K562 (cell line): ENCODE results near the gene ADAMTS10. TPM values are rescaled to one million over a fixed set of nuclear protein-coding genes. Genes with fewer than 3 reads are reported as not detected.
A peak's percentile ranks its signal among the peaks of the same experiment; 100 is the strongest.

ENCODE experiments used
- ATAC-seq: fragments of 200-7000 bp; cut with Tn5 transposase; 3 replicates; pipeline ENCODE4 v1.9.1; 2020; ENCODE audit warnings: moderate library complexity
- BruUV-seq: library from RNA; stranded (reverse); fragments of 400-500 nt; replicated peaks from 2 replicates; lab custom pipeline; 2021; lab: Mats Ljungman, UMichigan
- CTCF ChIA-PET: fragments of 300-600 bp; formaldehyde crosslinking; extraction: SDS; loops from one replicate; lab custom pipeline; 2021; ENCODE audit warnings: low intra/inter-chr PET ratio; lab: Yijun Ruan, JAX
- POLR2A ChIA-PET: fragments of 300-600, 350-650 bp; sonication (Branson Sonifier 250); formaldehyde crosslinking; extraction: SDS; loops from one replicate; lab custom pipeline; 2021; ENCODE audit warnings: antibody characterized with exemption, inconsistent platforms; lab: Yijun Ruan, JAX
- DNase-seq, 4 experiments: peaks; one replicate each; pipeline versions ENCODE4 v3.0.0 to v3.0.0-alpha.2; 2011 to 2018; ENCODE audit warnings: low spot score in 3 of 4, mixed read lengths in 3 of 4; ENCODE audit errors: extremely low read depth in 1 of 4
- FAIRE-seq: peaks from 2 replicates; lab custom pipeline; 2011; peaks lifted over from hg19 to GRCh38; lab: Jason Lieb, UNC
- H2AFZ ChIP-seq: 2 replicates; pipeline ENCODE4 v1.6.0; 2011; ENCODE audit warnings: low read depth, low read length, control low read depth, inconsistent platforms
- H3K27ac ChIP-seq: fragments of 200-600 bp; 3 replicates; pipeline ENCODE4 v1.8.0; 2011; ENCODE audit warnings: low read depth, mild to moderate bottlenecking, control low read depth, inconsistent platforms, low read length, moderate library complexity, mixed read lengths; ENCODE audit errors: extremely low read depth
- H3K27me3 ChIP-seq, 2 experiments: fragments of 300-600 bp in 1 of 2; 2 replicates in 1 of 2; 3 replicates in 1 of 2; pipeline versions ENCODE4 v1.6.0 to v1.8.0; 2011; ENCODE audit warnings: inconsistent platforms in 2 of 2, low read length in 2 of 2, mild to moderate bottlenecking in 1 of 2, mixed read lengths in 1 of 2, moderate library complexity in 1 of 2; ENCODE audit not compliant: control insufficient read depth in 2 of 2, insufficient read depth in 2 of 2
- H3K36me3 ChIP-seq: fragments of 300-600 bp; 3 replicates; pipeline ENCODE4 v1.8.0; 2011; ENCODE audit warnings: mild to moderate bottlenecking, low read length, inconsistent platforms; ENCODE audit not compliant: control insufficient read depth, insufficient read depth
- H3K4me1 ChIP-seq, 2 experiments: fragments of 200-600 bp in 1 of 2; replicated peaks in 1 of 2; 2 replicates in 1 of 2; 3 replicates in 1 of 2; pipeline versions ENCODE4 v1.5.1 to v1.8.0; 2011; ENCODE audit warnings: inconsistent platforms in 2 of 2, low read length in 2 of 2, mild to moderate bottlenecking in 1 of 2, mixed read lengths in 1 of 2, moderate library complexity in 1 of 2; ENCODE audit not compliant: control insufficient read depth in 2 of 2, insufficient read depth in 2 of 2
- H3K4me2 ChIP-seq: 2 replicates; pipeline ENCODE4 v1.6.1; 2011; ENCODE audit warnings: low read length, control low read depth, inconsistent platforms, mixed read lengths; ENCODE audit not compliant: insufficient read depth
- H3K4me3 ChIP-seq: fragments of 200-600 bp; sonication (generic), shearing (Covaris generic); 2 replicates; pipeline ENCODE4 v1.5.1; 2016; ENCODE audit warnings: control low read depth, inconsistent platforms
- H3K79me2 ChIP-seq: fragments of 200-600 bp; 3 replicates; pipeline ENCODE4 v1.8.0; 2011; ENCODE audit warnings: low read length, inconsistent platforms; ENCODE audit not compliant: control insufficient read depth, insufficient read depth
- H3K9ac ChIP-seq, 2 experiments: 2 replicates each; pipeline versions ENCODE4 v1.6.0 to v1.6.1; 2011; ENCODE audit warnings: low read depth in 2 of 2, low read length in 2 of 2, control low read depth in 1 of 2, inconsistent platforms in 1 of 2, mild to moderate bottlenecking in 1 of 2, mixed read lengths in 1 of 2; ENCODE audit not compliant: insufficient read depth in 1 of 2
- H3K9me1 ChIP-seq: one replicate; pipeline ENCODE4 v1.6.0; 2011; ENCODE audit warnings: inconsistent platforms, mild to moderate bottlenecking, low read length, moderate library complexity; ENCODE audit not compliant: control insufficient read depth, insufficient read depth
- H3K9me3 ChIP-seq: replicated peaks from 2 replicates; pipeline ENCODE4 v1.5.1; 2011; ENCODE audit warnings: low read depth, low read length, inconsistent platforms; ENCODE audit not compliant: control insufficient read depth, insufficient read depth
- H4K20me1 ChIP-seq: replicated peaks from 2 replicates; pipeline ENCODE4 v1.6.1; 2011; ENCODE audit warnings: low read length, inconsistent platforms, mixed read lengths; ENCODE audit not compliant: control insufficient read depth, insufficient read depth
- CBFA2T2 ChIP-seq: fragments of 450-650 bp; conservative IDR thresholded peaks from 2 replicates; pipeline ENCODE4 v1.6.1; 2017; ENCODE audit warnings: mild to moderate bottlenecking
- CC2D1A ChIP-seq: fragments of 450-650 bp; IDR thresholded peaks from 2 replicates; pipeline ENCODE4 v1.6.1; 2017; ENCODE audit warnings: mild to moderate bottlenecking
- CHAMP1 ChIP-seq: fragments of 450-650 bp; IDR thresholded peaks from 2 replicates; pipeline ENCODE4 v1.6.1; 2016; ENCODE audit warnings: mild to moderate bottlenecking
- CREB1 ChIP-seq, 2 experiments: sonication (generic) in 1 of 2; formaldehyde crosslinking in 1 of 2; IDR thresholded peaks; 2 replicates each; pipeline versions ENCODE4 v1.6.1 to v1.8.0; 2012 to 2022; ENCODE audit warnings: inconsistent platforms in 1 of 2, mild to moderate bottlenecking in 1 of 2, missing genetic modification reagents in 1 of 2, moderate library complexity in 1 of 2
- DIDO1 ChIP-seq: fragments of 450-650 bp; IDR thresholded peaks from 2 replicates; pipeline ENCODE4 v1.6.1; 2016; ENCODE audit warnings: low read depth, missing biosample characterization, missing genetic modification characterization
- ETV5 ChIP-seq: sonication (generic); formaldehyde crosslinking; IDR thresholded peaks from 2 replicates; pipeline ENCODE4 v1.4.0; 2020; ENCODE audit warnings: low read depth, mild to moderate bottlenecking, missing genetic modification reagents
- GTF2E2 ChIP-seq: fragments of 200-800 bp; sonication (Bioruptor generic); IDR thresholded peaks from 2 replicates; pipeline ENCODE4 v1.6.1; 2016; ENCODE audit warnings: missing genetic modification characterization, missing compliant biosample characterization
- POLR2B ChIP-seq: fragments of 450-650 bp; IDR thresholded peaks from 2 replicates; pipeline ENCODE4 v1.6.1; 2018; ENCODE audit warnings: low read depth; ENCODE audit not compliant: partially characterized antibody
- ZFP36 ChIP-seq: fragments of 150-350 bp; IDR thresholded peaks from 2 replicates; pipeline ENCODE4 v1.6.1; 2018; ENCODE audit warnings: low read length, low read depth; ENCODE audit not compliant: partially characterized antibody
- ZNF143 ChIP-seq: sonication (generic); formaldehyde crosslinking; IDR thresholded peaks from 2 replicates; pipeline ENCODE4 v1.9.0; 2022; ENCODE audit warnings: mild to moderate bottlenecking, missing genetic modification reagents
- ZNF311 ChIP-seq: fragments of 250-450 bp; sonication (Bioruptor Pico); IDR thresholded peaks from 2 replicates; pipeline ENCODE4 v1.4.0; 2020; ENCODE audit warnings: mild to moderate bottlenecking, moderate library complexity
- ZNF445 ChIP-seq: fragments of 250-450 bp; sonication (Bioruptor Pico); IDR thresholded peaks from 2 replicates; pipeline ENCODE4 v1.4.0; 2020; ENCODE audit warnings: low read depth, mild to moderate bottlenecking, moderate library complexity
- ZSCAN29 ChIP-seq: fragments of 450-650 bp; IDR thresholded peaks from 2 replicates; pipeline ENCODE4 v1.6.1; 2017
- ZZZ3 ChIP-seq: fragments of 450-650 bp; IDR thresholded peaks from 2 replicates; pipeline ENCODE4 v1.6.1; 2016; ENCODE audit warnings: antibody characterized with exemption, mild to moderate bottlenecking, moderate library complexity
- WGBS: fragments of 100-300 bp; shearing (Covaris generic); methylation state at CpG from one replicate; pipeline ENCODE4 v1.1.6; 2016; ENCODE audit warnings: low coverage, mixed read lengths; ENCODE audit not compliant: insufficient coverage; ENCODE audit errors: missing lambda C conversion rate; 5-methylcytosine and 5-hydroxymethylcytosine counted together
- in situ Hi-C: fragments of 300-500 bp; cut with MboI; formaldehyde crosslinking; loops from 4 replicates; pipeline ENCODE4 v1.15.0; 2018; ENCODE audit warnings: inconsistent platforms, mixed read lengths
- intact Hi-C: fragments of 100-400 bp; cut with micrococcal nuclease; formaldehyde crosslinking; loops from 2 replicates; pipeline ENCODE4 v1.14.2; 2022
- polyA plus RNA-seq, 8 experiments: library from polyadenylated mRNA; depleted of rRNA in 4 of 8; stranded (reverse) in 5 of 8; unstranded in 3 of 8; fragments of >200 nt; fragmentation: Nextera tagmentation in 2 of 8; fragmentation: Illumina TruSeq in 1 of 8; extraction: Ambion mirVana in 2 of 8; extraction: Trizol in 1 of 8; gene quantifications; 2 replicates each; pipeline versions ENCODE4 v1.2.1 to v1.2.3, GENCODE V29; 2011 to 2014; ENCODE audit warnings: inconsistent platforms in 1 of 8, missing spikeins in 1 of 8
- total RNA-seq, 7 experiments: library from RNA; depleted of rRNA in 6 of 7; stranded (reverse); fragments of >200 nt in 6 of 7; fragmentation: Illumina TruSeq in 2 of 7; extraction: Trizol in 2 of 7; gene quantifications; 2 replicates each; pipeline versions ENCODE4 v1.2.1 to v1.2.3, GENCODE V29; 2011 to 2021; ENCODE audit warnings: low replicate concordance in 1 of 7

ADAMTS10 gene
- total and polyA plus RNA-seq, 9 of the 15 experiments (the other 6 are each of a cell fraction or from before 2014, with no cell fraction given): 0.33 to 1.8 (median 0.57) TPM; not detected in 4

GRCh38 chr19:8654591-8655339, 44.2 kb upstream of the ADAMTS10 start (continued):
- TF ChIP-seq ZSCAN29 (no peak), CREB1 (IDR thresholded peaks at IDR 0.05) (no peak), CREB1 (CRISPR knock-in tag; IDR thresholded peaks at IDR 0.05) (no peak), CC2D1A (peak; percentile 63), ZNF445 (CRISPR knock-in tag) (no peak), ZNF143 (CRISPR knock-in tag) (no peak), ZZZ3 (no peak), ZNF311 (CRISPR knock-in tag) (no peak), GTF2E2 (tag) (no peak), DIDO1 (tag) (no peak), ZFP36 (peak; percentile 90), ETV5 (CRISPR knock-in tag) (0 out of 2 replicates have a peak, but pooled peaks have one; percentile 34)

- no peak overlapping the region for H3K4me2 ChIP-seq
- H2AFZ ChIP-seq: no peak overlapping the region
- no peaks in the 10 kb centered on the region for H4K20me1 ChIP-seq
- H3K9me3 ChIP-seq: no peaks in the 10 kb centered on the region
- peaks cover 0 to 16% of the 10 kb centered on the region in 2 experiments; a peak in 2 of 5 replicates for H3K27me3 ChIP-seq
- WGBS: 3% methylated on average over 6 of the region's 6 CpGs
- no peak overlapping the region for H3K27ac ChIP-seq
- H3K9ac ChIP-seq: no peak overlapping the region
- no peak overlapping the region for H3K4me3 ChIP-seq
- POLR2A ChIA-PET: no interaction called here
- ATAC-seq: no peak
- FAIRE-seq: no peak
- H3K36me3 ChIP-seq: no peaks in the 10 kb centered on the region
- no peaks in the 10 kb centered on the region for H3K4me1 ChIP-seq
- TF ChIP-seq POLR2B (no peak), CBFA2T2 (no peak), CHAMP1 (no peak)
- in situ Hi-C loops (no loop called here), intact Hi-C loops (no loop called here)
- no peaks in the 10 kb centered on the region for H3K79me2 ChIP-seq
- no TSS peak for BruUV-seq
- CTCF ChIA-PET: no interaction called here
- no peaks in the 10 kb centered on the region for H3K9me1 ChIP-seq
- no peak for DNase-seq
These were observed 37.7 kb upstream of the ADAMTS10 start for GRCh38 chr19:8648240-8648639.
